Endothelial cell of umbilical vein (primary cell): ENCODE measurements around the gene TM9SF1. TPM values are rescaled to one million over a fixed set of nuclear protein-coding genes. Genes with fewer than 3 reads are reported as not detected.

Experiments
- Bru-seq: library from RNA; stranded (reverse); fragments of 400-500 nt; gene quantifications from one replicate; lab custom pipeline; 2021; lab: Mats Ljungman, UMichigan
- BruChase-seq, 2 experiments: library from RNA; stranded (reverse); fragments of 400-500 nt; gene quantifications; one replicate each; lab custom pipeline; 2021; lab: Mats Ljungman, UMichigan
- BruUV-seq: library from RNA; stranded (reverse); fragments of 400-500 nt; replicated peaks from 2 replicates; lab custom pipeline; 2021; lab: Mats Ljungman, UMichigan
- CTCF ChIA-PET: fragments of 300-600, 350-600 bp; sonication (Branson Sonifier 250); formaldehyde crosslinking; loops from one replicate; lab custom pipeline; 2021; ENCODE audit warnings: antibody characterized with exemption, inconsistent platforms; lab: Charles Lee
- POLR2A ChIA-PET: fragments of 300-600, 350-600 bp; sonication (Branson Sonifier 250); formaldehyde crosslinking; loops from one replicate; lab custom pipeline; 2021; ENCODE audit warnings: antibody characterized with exemption, inconsistent platforms; lab: Charles Lee
- DNase-seq: peaks from one replicate; pipeline ENCODE4 v3.0.0-alpha.2; 2011; ENCODE audit warnings: low read depth, low spot score
- FAIRE-seq: peaks from 2 replicates; lab custom pipeline; 2011; peaks lifted over from hg19 to GRCh38; lab: Jason Lieb, UNC
- H2AFZ ChIP-seq: 2 replicates; pipeline ENCODE4 v1.6.0; 2012; ENCODE audit warnings: low read depth, low read length, control low read depth, inconsistent platforms
- H3K27ac ChIP-seq: 2 replicates; pipeline ENCODE4 v1.5.1; 2011; ENCODE audit warnings: low read depth, mild to moderate bottlenecking, control low read depth, low read length, moderate library complexity; ENCODE audit not compliant: insufficient read depth
- H3K27me3 ChIP-seq, 2 experiments: 2 replicates each; pipeline versions ENCODE4 v1.6.0 to v1.6.1; 2011; ENCODE audit warnings: low read length in 2 of 2, mixed read lengths in 1 of 2; ENCODE audit not compliant: control insufficient read depth in 2 of 2, insufficient read depth in 2 of 2
- H3K36me3 ChIP-seq, 2 experiments: 2 replicates in 1 of 2; 3 replicates in 1 of 2; pipeline ENCODE4 v1.5.1; 2011; ENCODE audit warnings: low read length in 2 of 2, mild to moderate bottlenecking in 1 of 2, moderate library complexity in 1 of 2; ENCODE audit not compliant: control insufficient read depth in 2 of 2, insufficient read depth in 2 of 2; ENCODE audit errors: extremely low read depth in 1 of 2
- H3K4me1 ChIP-seq: 3 replicates; pipeline ENCODE4 v1.5.1; 2011; ENCODE audit warnings: mild to moderate bottlenecking, low read length; ENCODE audit not compliant: control insufficient read depth, insufficient read depth; ENCODE audit errors: extremely low read depth
- H3K4me2 ChIP-seq: 2 replicates; pipeline ENCODE4 v1.6.1; 2011; ENCODE audit warnings: low read length, control low read depth, mixed read lengths; ENCODE audit not compliant: insufficient read depth
- H3K4me3 ChIP-seq, 3 experiments: fragments of 200-600 bp in 1 of 3; sonication (generic), shearing (Covaris generic) in 1 of 3; replicated peaks in 1 of 3; 2 replicates each; pipeline ENCODE4 v1.5.1; 2011 to 2016; ENCODE audit warnings: control low read depth in 3 of 3, low read length in 3 of 3, mild to moderate bottlenecking in 2 of 3, inconsistent platforms in 1 of 3, low read depth in 1 of 3, moderate library complexity in 1 of 3; ENCODE audit not compliant: insufficient read depth in 1 of 3
- H3K79me2 ChIP-seq: 2 replicates; pipeline ENCODE4 v1.6.0; 2012; ENCODE audit warnings: low read length, inconsistent platforms; ENCODE audit not compliant: control insufficient read depth, insufficient read depth
- H3K9ac ChIP-seq: replicated peaks from 2 replicates; pipeline ENCODE3; 2011; ENCODE audit warnings: low read length, control low read depth; ENCODE audit not compliant: insufficient read depth; ENCODE audit errors: extremely low read depth
- H3K9me1 ChIP-seq: replicated peaks from 3 replicates; pipeline ENCODE4 v1.6.0; 2011; ENCODE audit warnings: mild to moderate bottlenecking, low read length; ENCODE audit not compliant: control insufficient read depth, insufficient read depth; ENCODE audit errors: extremely low read depth
- H3K9me3 ChIP-seq: replicated peaks from 2 replicates; pipeline ENCODE4 v1.5.1; 2012; ENCODE audit warnings: low read length, inconsistent platforms; ENCODE audit not compliant: control insufficient read depth, insufficient read depth
- H4K20me1 ChIP-seq: replicated peaks from 2 replicates; pipeline ENCODE3; 2011; ENCODE audit warnings: mild to moderate bottlenecking, low read length; ENCODE audit not compliant: control insufficient read depth, insufficient read depth; ENCODE audit errors: extremely low read depth
- FOS ChIP-seq: IDR thresholded peaks from 2 replicates; pipeline ENCODE4 v1.6.1; 2011; ENCODE audit warnings: mild to moderate bottlenecking, low read length, moderate library complexity, borderline replicate concordance; ENCODE audit not compliant: insufficient read depth
- GATA2 ChIP-seq: IDR thresholded peaks from 2 replicates; pipeline ENCODE4 v1.7.0; 2011; ENCODE audit warnings: low read depth, mild to moderate bottlenecking, moderate library complexity, mixed read lengths, low read length; ENCODE audit not compliant: insufficient read length, insufficient read depth
- MAX ChIP-seq: IDR thresholded peaks from 2 replicates; pipeline ENCODE4 v1.6.1; 2011; ENCODE audit not compliant: insufficient read depth, insufficient read length
- MYC ChIP-seq: IDR thresholded peaks from one replicate; pipeline ENCODE4 v1.6.1; 2011; ENCODE audit warnings: mild to moderate bottlenecking, low read depth, low read length
- POLR2AphosphoS5 ChIP-seq: IDR thresholded peaks from 2 replicates; pipeline ENCODE4 v1.6.1; 2012; ENCODE audit warnings: low read depth, mild to moderate bottlenecking, control low read depth, low read length, moderate library complexity; ENCODE audit not compliant: insufficient read depth
- dilution Hi-C: fragments of 300-500 bp; cut with MboI; formaldehyde crosslinking; loops from one replicate; pipeline ENCODE4 v1.15.0; 2019; ENCODE audit warnings: low sequenced_read_pairs; ENCODE audit not compliant: extremely low pct_ligation_motif_present
- intact Hi-C: fragments of 100-400 bp; cut with micrococcal nuclease; formaldehyde crosslinking; loops from one replicate; pipeline ENCODE4 v1.10.0; 2022
- long read RNA-seq: library from polyadenylated mRNA; stranded (forward); transcript quantifications from one replicate; pipeline ENCODE4 v2.0.0, GENCODE V29; 2021
- polyA minus RNA-seq, 3 experiments: library from RNA; depleted of rRNA, polyadenylated mRNA; stranded (reverse); fragments of >200 nt; gene quantifications; 1 replicate in 1 of 3; 2 replicates in 2 of 3; pipeline ENCODE4 v1.2.3, GENCODE V29; 2011
- polyA plus RNA-seq, 4 experiments: library from polyadenylated mRNA; depleted of rRNA in 3 of 4; stranded (reverse) in 3 of 4; unstranded in 1 of 4; fragments of >200 nt; gene quantifications; 2 replicates each; pipeline versions ENCODE4 v1.2.1 to v1.2.3, GENCODE V29; 2011 to 2012; ENCODE audit warnings: missing spikeins in 1 of 4
- total RNA-seq: library from RNA; stranded (reverse); gene quantifications from 2 replicates; pipeline ENCODE4 v1.2.3, GENCODE V29; 2021

Gene TM9SF1
- total RNA-seq (58.5 and 60.7 TPM in 2 replicates), polyA plus RNA-seq (64.4 and 71.5 TPM in 2 replicates), polyA minus RNA-seq (81.6 and 89.4 TPM in 2 replicates), Bru-seq, nascent RNA (percentile 67 among the genes with signal in this experiment), BruChase-seq, experiment 1, labeled RNA remaining after a 6-hour chase (percentile 94 among the genes with signal in this experiment), BruChase-seq, experiment 2, labeled RNA remaining after a 2-hour chase (percentile 81 among the genes with signal in this experiment)
- 43.2 and 48.0 TPM in 2 replicates for polyA plus RNA-seq (2011; cell fraction: cytosol; rRNA removed)
- 37.2 and 37.8 TPM in 2 replicates for polyA plus RNA-seq (2011; cell fraction: nucleus; rRNA removed)
- polyA plus RNA-seq (2012): 38.2 and 48.8 TPM in 2 replicates
- 22.2 TPM for polyA minus RNA-seq (2011; cell fraction: cytosol; rRNA and poly(A)+ RNA removed)
- 21.8 and 24.8 TPM in 2 replicates for polyA minus RNA-seq (2011; cell fraction: nucleus; rRNA and poly(A)+ RNA removed)
- long read RNA-seq, transcript TM9SF1-202 (5 exons, 2,055 nt): minor isoform, 5 of 215 reads
- long read RNA-seq, transcript TM9SF1-201 (6 exons, 2,452 nt): major isoform, 104 of 215 reads
- long read RNA-seq, partial matches to known transcripts: 77 of 215 reads
- long read RNA-seq, other reads (novel, unspliced or antisense): 15 of 215 reads

- peaks cover 5 to 14% of the 10 kb centered on the region in 2 experiments for H3K36me3 ChIP-seq
- ChIA-PET POLR2A (interaction anchor here (0.7 to 1.8 kb wide), 6 partner anchors 9 to 49 kb away, joined by 3 to 14 read pairs (median 5); partner anchors contain the start of genes CHMP4A, PSME2, RNF31 and TINF2), CTCF (interaction anchor here (0.9 to 3.9 kb wide), 12 partner anchors 14 to 236 kb away, joined by 3 to 19 read pairs (median 6); partner anchors contain the start of genes CHMP4A, CIDEB, IRF9 and LTB4R)
- no peaks in the 10 kb centered on the region for H3K9me3 ChIP-seq
- BruUV-seq: no TSS peak
- DNase-seq (peak; percentile 93), FAIRE-seq (peak; percentile 90)
- peak within 1 kb of the TSS; percentile 36 to 82 (median 69) for H3K4me3 ChIP-seq
- dilution Hi-C loops (no loop called here), intact Hi-C loops (loop anchor here (1.0 to 2.0 kb wide), 4 partner anchors 18 to 47 kb away; partner anchors contain the start of genes CHMP4A, GMPR2, NEDD8 and TINF2)
- no peaks in the 10 kb centered on the region for H3K9me1 ChIP-seq
- no peaks in the 10 kb centered on the region for H3K27me3 ChIP-seq
- H3K27ac ChIP-seq: peak within 1 kb of the TSS; percentile 93
- peaks cover 35% of the 10 kb centered on the region for H3K79me2 ChIP-seq
- H2AFZ ChIP-seq: peak within 1 kb of the TSS; percentile 67
- peak within 1 kb of the TSS; percentile 90 for H3K4me2 ChIP-seq
- no peaks in the 10 kb centered on the region for H4K20me1 ChIP-seq
- TF ChIP-seq FOS (peak; percentile 32), GATA2 (no peak), MYC (peak; percentile 41), POLR2AphosphoS5 (peak; percentile 58), MAX (peak; percentile 67)
- H3K4me1 ChIP-seq: peaks cover 16% of the 10 kb centered on the region
- H3K9ac ChIP-seq: peak within 1 kb of the TSS; percentile 94
Observed at GRCh38 chr14:24195186-24196070, at the start of gene TM9SF1. TSS of gene TM9SF1 (minus strand) at chr14:24195441. CDS start at chr14:24195019, 422 bp downstream.
